Keratinocyte (primary cell): Measurements from ENCODE around the gene ATP13A3.

Source experiments
- EZH2 ChIP-seq: IDR thresholded peaks from one replicate; pipeline ENCODE4 v1.6.1; 2012; ENCODE audit warnings: inconsistent platforms, mild to moderate bottlenecking, low read length, moderate library complexity
- TF ChIP-seq, protein P1 (sequence below), 3 experiments: IDR thresholded peaks in 1 of 3; conservative IDR thresholded peaks in 1 of 3; optimal IDR thresholded peaks in 1 of 3; 2 replicates in 2 of 3; 3 replicates in 1 of 3; pipeline versions ENCODE3 to v1.5.1; 2011; ENCODE audit warnings: low read length in 3 of 3, mild to moderate bottlenecking in 3 of 3, moderate library complexity in 2 of 3, control low read depth in 1 of 3, inconsistent platforms in 1 of 3; ENCODE audit not compliant: insufficient read depth in 2 of 3; ENCODE audit errors: extremely low read depth in 1 of 3

- TF ChIP-seq, protein P1, sequence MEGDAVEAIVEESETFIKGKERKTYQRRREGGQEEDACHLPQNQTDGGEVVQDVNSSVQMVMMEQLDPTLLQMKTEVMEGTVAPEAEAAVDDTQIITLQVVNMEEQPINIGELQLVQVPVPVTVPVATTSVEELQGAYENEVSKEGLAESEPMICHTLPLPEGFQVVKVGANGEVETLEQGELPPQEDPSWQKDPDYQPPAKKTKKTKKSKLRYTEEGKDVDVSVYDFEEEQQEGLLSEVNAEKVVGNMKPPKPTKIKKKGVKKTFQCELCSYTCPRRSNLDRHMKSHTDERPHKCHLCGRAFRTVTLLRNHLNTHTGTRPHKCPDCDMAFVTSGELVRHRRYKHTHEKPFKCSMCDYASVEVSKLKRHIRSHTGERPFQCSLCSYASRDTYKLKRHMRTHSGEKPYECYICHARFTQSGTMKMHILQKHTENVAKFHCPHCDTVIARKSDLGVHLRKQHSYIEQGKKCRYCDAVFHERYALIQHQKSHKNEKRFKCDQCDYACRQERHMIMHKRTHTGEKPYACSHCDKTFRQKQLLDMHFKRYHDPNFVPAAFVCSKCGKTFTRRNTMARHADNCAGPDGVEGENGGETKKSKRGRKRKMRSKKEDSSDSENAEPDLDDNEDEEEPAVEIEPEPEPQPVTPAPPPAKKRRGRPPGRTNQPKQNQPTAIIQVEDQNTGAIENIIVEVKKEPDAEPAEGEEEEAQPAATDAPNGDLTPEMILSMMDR (optimal IDR thresholded peaks at IDR 0.05 in 1 of 3, IDR thresholded peaks at IDR 0.05 in 1 of 3, conservative IDR thresholded peaks at IDR 0.05 in 1 of 3; ENCODE audit: extremely low read depth in 1 of 3, insufficient read depth in 2 of 3, low read length in 3 of 3) = peak in 1 of 3 experiments; percentile 25
- peak; percentile 27 for TF ChIP-seq EZH2
Observed at GRCh38 chr3:194369522-194370279, 117.1 kb downstream of the ATP13A3 start, which contains the start of gene LRRC15.
